GM21576 (cell line): ENCODE measurements around the gene PPAN.

Source experiments
- ATAC-seq: cut with Tn5 transposase; IDR thresholded peaks from one replicate; pipeline ENCODE4 v1.9.1; 2021; ENCODE audit warnings: mild to moderate bottlenecking, moderate library complexity; ENCODE audit not compliant: unreplicated experiment

The PPAN gene

GRCh38 chr19:10112895-10113591 is 6.9 kb downstream of the PPAN start:
- ATAC-seq = no peak

- ATAC-seq = no peak
Measured at GRCh38 chr19:10113592-10113963, 7.4 kb downstream of the PPAN start.

- ATAC-seq = no peak
Measured at GRCh38 chr19:10113964-10114650, 7.9 kb downstream of the PPAN start.

GRCh38 chr19:10114651-10115391 is 8.7 kb downstream of the PPAN start:
- ATAC-seq = no peak

- no peak for ATAC-seq
Measured at GRCh38 chr19:10115392-10116084, 9.4 kb downstream of the PPAN start.

- no peak for ATAC-seq
Measured at GRCh38 chr19:10116085-10116865, 10.1 kb downstream of the PPAN start.

GRCh38 chr19:10116866-10117616 is 10.9 kb downstream of the PPAN start:
- no peak for ATAC-seq

GRCh38 chr19:10118960-10119359 is 12.8 kb downstream of the PPAN start:
- ATAC-seq = no peak

GRCh38 chr19:10120538-10121189 is 14.5 kb downstream of the PPAN start:
- no peak for ATAC-seq

- no peak for ATAC-seq
Measured at GRCh38 chr19:10122045-10122444, 15.9 kb downstream of the PPAN start.

GRCh38 chr19:10124429-10124828 is 18.3 kb downstream of the PPAN start:
- ATAC-seq = no peak

- no peak for ATAC-seq
Measured at GRCh38 chr19:10126213-10126639, 20.1 kb downstream of the PPAN start.

GRCh38 chr19:10132905-10133304 is 26.7 kb downstream of the PPAN start:
- ATAC-seq = no peak

GRCh38 chr19:10133596-10133995 is 27.4 kb downstream of the PPAN start:
- no peak for ATAC-seq

- no peak for ATAC-seq
Measured at GRCh38 chr19:10134040-10134439, 27.9 kb downstream of the PPAN start.

- ATAC-seq = no peak
Measured at GRCh38 chr19:10135551-10136334, 29.6 kb downstream of the PPAN start.

- ATAC-seq = no peak
Measured at GRCh38 chr19:10136936-10137335, 30.8 kb downstream of the PPAN start.
